Measurements from ENCODE around the gene NAPEPLD.
A peak's percentile ranks its signal among the peaks of the same experiment; 100 is the strongest.
"Not testable (repeated sequence)": the region's sequence is repeated elsewhere in the genome, so short reads cannot be mapped to it uniquely, and the experiment has no call there.

NAPEPLD gene

DNA sequence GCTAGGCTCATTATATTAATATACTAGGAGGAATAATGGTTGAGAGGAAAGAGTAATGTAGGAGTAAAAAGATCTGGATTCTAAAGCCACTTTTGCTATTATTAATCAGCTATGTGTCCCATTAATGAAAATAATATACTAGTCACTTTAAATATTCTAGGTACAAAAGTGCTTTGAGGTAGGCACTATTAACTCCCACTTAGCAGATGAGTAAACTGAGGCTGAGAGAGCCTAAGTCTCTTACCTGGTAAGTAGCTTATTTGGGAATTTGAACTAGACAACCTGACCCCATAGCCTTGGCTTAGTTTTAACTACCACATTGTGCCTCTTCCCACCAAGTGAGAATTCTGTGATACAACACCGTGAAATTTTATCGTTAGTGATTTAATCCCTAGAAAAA, 68.0 kb downstream of the NAPEPLD start:
- ChIA-PET POLR2A (ENCODE audit: low non-redundant PET) (no interaction called here), CTCF (no interaction called here)
- H3K27ac ChIP-seq, result no peak overlapping the region
- TF ChIP-seq, protein P1, sequence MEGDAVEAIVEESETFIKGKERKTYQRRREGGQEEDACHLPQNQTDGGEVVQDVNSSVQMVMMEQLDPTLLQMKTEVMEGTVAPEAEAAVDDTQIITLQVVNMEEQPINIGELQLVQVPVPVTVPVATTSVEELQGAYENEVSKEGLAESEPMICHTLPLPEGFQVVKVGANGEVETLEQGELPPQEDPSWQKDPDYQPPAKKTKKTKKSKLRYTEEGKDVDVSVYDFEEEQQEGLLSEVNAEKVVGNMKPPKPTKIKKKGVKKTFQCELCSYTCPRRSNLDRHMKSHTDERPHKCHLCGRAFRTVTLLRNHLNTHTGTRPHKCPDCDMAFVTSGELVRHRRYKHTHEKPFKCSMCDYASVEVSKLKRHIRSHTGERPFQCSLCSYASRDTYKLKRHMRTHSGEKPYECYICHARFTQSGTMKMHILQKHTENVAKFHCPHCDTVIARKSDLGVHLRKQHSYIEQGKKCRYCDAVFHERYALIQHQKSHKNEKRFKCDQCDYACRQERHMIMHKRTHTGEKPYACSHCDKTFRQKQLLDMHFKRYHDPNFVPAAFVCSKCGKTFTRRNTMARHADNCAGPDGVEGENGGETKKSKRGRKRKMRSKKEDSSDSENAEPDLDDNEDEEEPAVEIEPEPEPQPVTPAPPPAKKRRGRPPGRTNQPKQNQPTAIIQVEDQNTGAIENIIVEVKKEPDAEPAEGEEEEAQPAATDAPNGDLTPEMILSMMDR (conservative IDR thresholded peaks at IDR 0.05; ENCODE audit: low read depth), result no peak
- DNase-seq (ENCODE audit: low spot score), result no peak

DNA sequence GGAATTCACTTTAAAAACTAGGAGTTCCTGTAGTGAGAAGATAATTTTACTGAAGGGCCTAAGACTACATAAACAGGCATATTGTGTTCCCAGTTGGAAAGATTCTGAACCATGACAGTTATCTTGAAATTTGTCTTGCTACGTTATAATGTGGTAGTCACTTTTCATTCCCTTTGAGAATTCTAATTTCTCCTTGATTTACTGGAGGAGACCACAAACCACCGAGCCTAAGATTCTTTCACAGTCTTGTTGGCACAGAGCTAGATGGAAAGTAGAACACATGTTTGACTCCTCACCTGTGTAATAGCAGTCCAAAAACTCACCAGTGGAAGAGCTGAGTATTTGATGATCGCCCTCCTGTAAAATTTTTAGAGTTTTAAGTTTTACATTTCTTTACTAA, 69.1 kb downstream of the NAPEPLD start:
- TF ChIP-seq, protein P1 (conservative IDR thresholded peaks at IDR 0.05; ENCODE audit: low read depth), result no peak
- CTCF ChIA-PET, result interaction anchor here (0.9 kb wide), 1 partner anchor 334 kb away, joined by 4 read pairs; no protein-coding TSS in a partner anchor

DNA sequence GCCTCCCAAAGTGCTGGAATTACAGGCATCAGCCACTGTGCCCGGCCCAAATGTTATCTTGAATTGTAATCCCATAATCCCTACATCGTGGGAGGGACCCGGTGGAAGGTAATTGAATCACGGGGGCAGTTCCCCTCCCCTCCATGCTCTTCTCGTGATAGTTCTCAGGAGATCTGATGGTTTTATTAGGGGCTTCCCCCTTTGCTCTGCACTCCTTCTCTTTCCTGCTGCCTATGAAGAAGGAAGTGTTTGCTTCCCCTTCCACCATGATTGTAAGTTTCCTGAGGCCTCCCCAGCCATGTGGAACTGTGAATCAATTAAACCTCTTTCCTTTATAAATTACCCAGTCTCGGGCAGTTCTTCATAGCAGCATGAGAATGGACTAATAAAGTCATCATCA, 70.7 kb downstream of the NAPEPLD start:
- DNase-seq (ENCODE audit: low spot score); H3K27ac ChIP-seq; CTCF ChIA-PET; POLR2A ChIA-PET (ENCODE audit: low non-redundant PET): not testable (repeated sequence)

More for the DNA sequence above, 69.1 kb downstream of the NAPEPLD start:
- POLR2A ChIA-PET (ENCODE audit: low non-redundant PET), result no interaction called here
- no peak overlapping the region for H3K27ac ChIP-seq
- no peak for DNase-seq (ENCODE audit: low spot score)

DNA sequence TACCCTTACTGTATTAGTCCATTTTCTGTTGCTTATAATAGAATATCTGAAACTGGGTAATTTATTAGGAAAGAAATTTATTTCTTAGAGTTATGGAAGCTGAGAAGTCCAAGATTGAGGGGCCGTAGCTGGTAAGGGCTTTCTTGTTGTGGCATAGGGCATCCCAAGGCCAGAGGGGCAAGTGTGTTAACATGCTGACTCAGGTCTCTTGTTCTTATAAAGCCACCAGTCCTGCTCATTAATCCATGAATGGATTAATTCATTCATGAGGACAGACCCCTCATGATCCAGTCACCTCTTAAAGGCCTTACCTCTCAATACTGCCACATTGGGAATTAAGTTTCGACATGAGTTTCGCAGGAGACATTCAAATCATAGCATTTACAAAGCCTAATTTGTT, 71.6 kb downstream of the NAPEPLD start:
- POLR2A ChIA-PET (ENCODE audit: low non-redundant PET), result no interaction called here
- TF ChIP-seq, protein P1 (conservative IDR thresholded peaks at IDR 0.05; ENCODE audit: low read depth), result no peak
- no peak for DNase-seq (ENCODE audit: low spot score)
- no peak overlapping the region for H3K27ac ChIP-seq
- CTCF ChIA-PET, result no interaction called here

DNA sequence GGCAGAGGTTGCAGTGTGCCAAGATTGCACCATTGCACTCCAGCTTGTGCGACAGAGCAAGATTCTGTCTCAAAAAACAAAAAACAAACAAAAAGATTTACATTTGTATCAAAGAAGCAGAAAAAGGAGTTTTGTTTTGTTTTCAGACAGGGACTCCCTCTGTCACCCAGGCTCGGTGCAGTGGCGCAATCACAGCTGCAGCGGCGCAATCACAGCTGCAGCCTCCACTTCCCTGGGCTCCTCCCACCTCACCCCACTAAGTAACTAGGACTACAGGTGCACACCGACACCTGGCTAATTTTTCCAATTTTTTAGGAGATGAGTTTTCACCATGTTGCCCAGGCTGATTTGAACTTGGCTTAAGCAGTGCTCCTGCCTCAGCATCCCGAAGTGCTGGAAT, 72.1 kb downstream of the NAPEPLD start:
- ChIA-PET CTCF (no interaction called here), POLR2A (ENCODE audit: low non-redundant PET) (no interaction called here)
- DNase-seq (ENCODE audit: low spot score), result no peak
- peak overlapping the region; percentile 19 for H3K27ac ChIP-seq
- TF ChIP-seq, protein P1 (conservative IDR thresholded peaks at IDR 0.05; ENCODE audit: low read depth), result no peak

DNA sequence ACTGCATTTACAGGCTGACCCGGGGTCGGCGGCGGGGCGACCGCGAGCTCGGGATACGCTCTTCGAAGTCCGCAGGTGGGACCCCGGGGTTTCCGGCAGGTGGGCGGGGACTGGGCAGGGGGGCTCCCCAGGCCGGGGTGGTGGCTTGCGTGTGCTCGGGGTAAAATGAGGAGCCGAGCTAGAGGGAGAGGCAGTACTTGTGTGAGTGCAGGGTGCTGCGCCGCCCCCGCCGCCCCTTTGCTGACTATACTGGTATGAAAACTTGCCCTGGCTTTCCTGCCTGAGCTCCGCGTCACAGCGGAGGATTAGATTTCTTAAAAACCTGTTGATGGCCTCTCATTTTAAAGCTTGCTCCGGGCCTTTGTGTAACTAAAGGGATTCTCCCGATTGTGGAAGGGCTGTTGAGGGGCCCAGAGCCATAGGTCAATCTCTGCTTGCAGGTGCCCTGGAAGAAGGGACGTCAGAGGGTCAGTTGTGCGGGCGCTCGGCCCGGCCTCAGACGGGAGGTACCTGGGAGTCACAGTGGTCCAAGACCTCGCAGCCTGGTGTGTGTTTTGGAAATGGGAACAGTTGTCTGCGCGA, 73.5 kb downstream of the NAPEPLD start:
- ChIA-PET CTCF (interaction anchor here (0.7 kb wide), 1 partner anchor 158 kb away, joined by 3 read pairs; no protein-coding TSS in a partner anchor), POLR2A (ENCODE audit: low non-redundant PET) (interaction anchor here (0.6 kb wide), 1 partner anchor 166 kb away, joined by 4 read pairs; no protein-coding TSS in a partner anchor)
- peak; percentile 49 for DNase-seq (ENCODE audit: low spot score)
- TF ChIP-seq, protein P1 (conservative IDR thresholded peaks at IDR 0.05; ENCODE audit: low read depth), result no peak
- H3K27ac ChIP-seq, result peak overlapping the region; percentile 96

DNA sequence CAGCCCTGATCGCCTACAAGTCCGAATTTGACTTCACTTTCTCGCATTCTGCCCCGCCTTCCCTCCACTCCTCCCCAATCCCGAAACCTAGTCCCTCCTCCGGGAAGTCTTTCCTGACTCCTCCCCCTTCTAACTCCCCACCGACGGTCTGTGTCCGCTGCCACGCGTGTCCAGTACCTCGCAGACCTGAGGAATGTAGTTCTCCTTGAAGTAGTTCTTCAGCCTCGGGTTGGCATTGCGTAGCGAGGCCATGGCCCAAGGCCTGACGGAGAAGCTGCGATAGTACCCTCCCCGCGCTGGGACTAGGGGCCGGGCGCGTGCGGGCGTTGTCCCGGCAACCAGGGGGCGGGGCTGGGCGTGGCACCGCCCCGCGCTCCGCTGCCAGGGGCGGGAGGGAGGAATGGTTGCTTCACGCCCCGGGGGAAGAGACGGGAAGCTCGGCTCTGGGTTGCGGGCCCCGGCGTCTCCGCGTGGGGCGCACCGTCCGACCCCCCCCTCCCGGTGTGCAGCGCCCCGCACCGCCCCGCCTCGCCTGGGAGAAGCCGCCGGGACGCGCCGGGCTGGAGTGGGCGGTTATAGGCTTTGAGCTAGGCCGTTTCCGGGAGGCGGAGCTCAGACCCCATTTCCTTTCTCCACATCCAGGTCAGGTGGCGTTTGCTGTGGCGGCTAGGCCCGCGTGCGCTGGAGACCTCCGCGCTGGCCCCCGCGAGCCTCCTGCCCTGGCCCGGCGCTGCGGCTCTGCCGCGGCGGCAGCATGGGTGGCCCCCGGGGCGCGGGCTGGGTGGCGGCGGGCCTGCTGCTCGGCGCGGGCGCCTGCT, 74.2 kb downstream of the NAPEPLD start, which contains the start of the genes ARMC10 and FBXL13:
ARMC10 (plus strand) TSS at position 622 of the 818 bp plus-strand sequence; CDS start at position 755, 133 bp downstream.
FBXL13 (minus strand) TSS at position 278 of the 818 bp plus-strand sequence.
- H3K27ac ChIP-seq, result peak within 1 kb of the TSS; percentile 96
- peak; percentile 90 for DNase-seq (ENCODE audit: low spot score)
- CTCF ChIA-PET, result interaction anchor here (0.5 to 1.3 kb wide), 3 partner anchors 13 to 157 kb away, joined by 3 read pairs; no protein-coding TSS in a partner anchor
- TF ChIP-seq, protein P1 (conservative IDR thresholded peaks at IDR 0.05; ENCODE audit: low read depth), result peak; percentile 74
- POLR2A ChIA-PET (ENCODE audit: low non-redundant PET), result interaction anchor here (0.5 kb wide), 1 partner anchor 73 kb away, joined by 4 read pairs; no protein-coding TSS in a partner anchor

All from RWPE1 (cell line).